HL-60 (cell line): ENCODE results near the gene ZNF22.

Source experiments
- CTCF ChIP-seq: IDR thresholded peaks from one replicate; pipeline ENCODE4 v1.5.1; 2011; ENCODE audit warnings: low read length, control low read depth, inconsistent platforms; ENCODE audit not compliant: insufficient read depth
- POLR2AphosphoS5 ChIP-seq: IDR thresholded peaks from 2 replicates; pipeline ENCODE4 v1.6.1; 2012; ENCODE audit warnings: low read depth
- REST ChIP-seq: IDR thresholded peaks from 2 replicates; pipeline ENCODE4 v1.6.1; 2012; ENCODE audit warnings: low read depth; ENCODE audit not compliant: insufficient replicate concordance
- SPI1 ChIP-seq: IDR thresholded peaks from 2 replicates; pipeline ENCODE4 v1.6.1; 2012; ENCODE audit warnings: low read depth, mild to moderate bottlenecking, borderline replicate concordance

GRCh38 chr10:44954042-44954441 lies 46.7 kb upstream of the ZNF22 start:
- TF ChIP-seq CTCF (no peak), REST (no peak), SPI1 (no peak), POLR2AphosphoS5 (no peak)
